ENCODE results near the gene LRRC51. TPM values are rescaled to one million over a fixed set of nuclear protein-coding genes. Genes with fewer than 3 reads are reported as not detected.

Gene LRRC51
- total and polyA plus RNA-seq, 2 donors (not counting 3 experiments of a cell fraction or from before 2014, with no cell fraction given), result 3.5 to 6.1 TPM

- H3K4me2 ChIP-seq (ENCODE audit: insufficient read depth, low read length), result no peak overlapping the region
These were observed 60.0 kb downstream of the LRRC51 start for GRCh38 chr11:72140661-72141060.

More at GRCh38 chr11:72140661-72141060, 60.0 kb downstream of the LRRC51 start:
- no peak overlapping the region for H3K27ac ChIP-seq (ENCODE audit: insufficient read depth, low read depth, low read length)
- DNase-seq (ENCODE audit: low read depth, low spot score), result no peak
- no peaks in the 10 kb centered on the region for H3K9me3 ChIP-seq (replicated peaks; ENCODE audit: control insufficient read depth, insufficient read depth, low read length)
- intact Hi-C loops (cut with micrococcal nuclease), result loop anchor here (5.0 to 10.0 kb wide), 2 partner anchors 274 to 307 kb away; no protein-coding TSS in a partner anchor
- H4K20me1 ChIP-seq (replicated peaks; ENCODE audit: control insufficient read depth, extremely low read depth, insufficient read depth, low read length), result no peaks in the 10 kb centered on the region
- H2AFZ ChIP-seq (ENCODE audit: low read depth, low read length), result no peak overlapping the region
- H3K27me3 ChIP-seq (ENCODE audit: control insufficient read depth in 2 of 2, insufficient read depth in 2 of 2, low read length in 2 of 2), result peaks cover 7 to 10% of the 10 kb centered on the region in 2 experiments
- TF ChIP-seq POLR2AphosphoS5 (IDR thresholded peaks at IDR 0.05; ENCODE audit: insufficient read depth, low read depth, low read length) (no peak), JUN (IDR thresholded peaks at IDR 0.05; ENCODE audit: borderline replicate concordance, insufficient read depth, insufficient read length, low read depth) (no peak), FOS (IDR thresholded peaks at IDR 0.05; ENCODE audit: borderline replicate concordance, insufficient read depth, low read length) (no peak), MYC (IDR thresholded peaks at IDR 0.05; ENCODE audit: low read depth, low read length) (no peak), POLR2A (IDR thresholded peaks at IDR 0.05; ENCODE audit: low read depth, low read length) (no peak), GATA2 (IDR thresholded peaks at IDR 0.05; ENCODE audit: insufficient read depth, insufficient read length, low read depth, low read length) (no peak), EZH2 (IDR thresholded peaks at IDR 0.05; ENCODE audit: borderline replicate concordance, low read depth, low read length, severe bottlenecking) (no peak)
- TF ChIP-seq, protein P1, sequence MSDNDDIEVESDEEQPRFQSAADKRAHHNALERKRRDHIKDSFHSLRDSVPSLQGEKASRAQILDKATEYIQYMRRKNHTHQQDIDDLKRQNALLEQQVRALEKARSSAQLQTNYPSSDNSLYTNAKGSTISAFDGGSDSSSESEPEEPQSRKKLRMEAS (IDR thresholded peaks at IDR 0.05; ENCODE audit: insufficient read depth, insufficient read length), result no peak
- TF ChIP-seq, protein P2, sequence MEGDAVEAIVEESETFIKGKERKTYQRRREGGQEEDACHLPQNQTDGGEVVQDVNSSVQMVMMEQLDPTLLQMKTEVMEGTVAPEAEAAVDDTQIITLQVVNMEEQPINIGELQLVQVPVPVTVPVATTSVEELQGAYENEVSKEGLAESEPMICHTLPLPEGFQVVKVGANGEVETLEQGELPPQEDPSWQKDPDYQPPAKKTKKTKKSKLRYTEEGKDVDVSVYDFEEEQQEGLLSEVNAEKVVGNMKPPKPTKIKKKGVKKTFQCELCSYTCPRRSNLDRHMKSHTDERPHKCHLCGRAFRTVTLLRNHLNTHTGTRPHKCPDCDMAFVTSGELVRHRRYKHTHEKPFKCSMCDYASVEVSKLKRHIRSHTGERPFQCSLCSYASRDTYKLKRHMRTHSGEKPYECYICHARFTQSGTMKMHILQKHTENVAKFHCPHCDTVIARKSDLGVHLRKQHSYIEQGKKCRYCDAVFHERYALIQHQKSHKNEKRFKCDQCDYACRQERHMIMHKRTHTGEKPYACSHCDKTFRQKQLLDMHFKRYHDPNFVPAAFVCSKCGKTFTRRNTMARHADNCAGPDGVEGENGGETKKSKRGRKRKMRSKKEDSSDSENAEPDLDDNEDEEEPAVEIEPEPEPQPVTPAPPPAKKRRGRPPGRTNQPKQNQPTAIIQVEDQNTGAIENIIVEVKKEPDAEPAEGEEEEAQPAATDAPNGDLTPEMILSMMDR (IDR thresholded peaks at IDR 0.05; ENCODE audit: extremely low read depth in 1 of 2, insufficient read depth in 1 of 2, low read depth in 1 of 2, low read length in 2 of 2), result no peak
- H3K9me1 ChIP-seq (replicated peaks; ENCODE audit: control insufficient read depth, extremely low read depth, insufficient read depth, low read length), result no peaks in the 10 kb centered on the region
- no peak for FAIRE-seq
- ChIA-PET CTCF (interaction anchor here (1.1 kb wide), 1 partner anchor 115 kb away, joined by 13 read pairs; no protein-coding TSS in a partner anchor), POLR2A (no interaction called here)
- no peak overlapping the region for H3K4me3 ChIP-seq (replicated peaks in 1 of 3; ENCODE audit: insufficient read depth in 1 of 3, low read depth in 1 of 3, low read length in 3 of 3)
- no peaks in the 10 kb centered on the region for H3K36me3 ChIP-seq (ENCODE audit: control insufficient read depth in 2 of 2, extremely low read depth in 1 of 2, insufficient read depth in 2 of 2, low read length in 2 of 2)
- no peaks in the 10 kb centered on the region for H3K79me2 ChIP-seq (ENCODE audit: control insufficient read depth, insufficient read depth, low read length)
- H3K9ac ChIP-seq (replicated peaks; ENCODE audit: extremely low read depth, insufficient read depth, low read length), result no peak overlapping the region
- H3K4me1 ChIP-seq (ENCODE audit: control insufficient read depth, extremely low read depth, insufficient read depth, low read length), result no peaks in the 10 kb centered on the region
- BruUV-seq (replicated peaks), result no TSS peak
- dilution Hi-C loops (cut with MboI; ENCODE audit: extremely low pct_ligation_motif_present, low sequenced_read_pairs), result no loop called here

All from endothelial cell of umbilical vein (primary cell).